SK-N-SH (cell line): ENCODE data around the gene MEIS1.
A peak's percentile ranks its signal among the peaks of the same experiment; 100 is the strongest.

Experiments used
- CHD2 ChIP-seq: fragments of 150-350 bp; IDR thresholded peaks from 2 replicates; pipeline ENCODE4 v1.6.1; 2018; ENCODE audit warnings: low read length; ENCODE audit not compliant: partially characterized antibody
- CTCF ChIP-seq: fragments of 200-600 bp; sonication (generic); IDR thresholded peaks from 2 replicates; pipeline ENCODE4 v1.6.1; 2017; ENCODE audit warnings: antibody characterized with exemption, mild to moderate bottlenecking, moderate library complexity
- ELF1 ChIP-seq: IDR thresholded peaks from 2 replicates; pipeline ENCODE4 v1.4.0; 2012
- FOXJ3 ChIP-seq: sonication (generic); formaldehyde crosslinking; IDR thresholded peaks from 2 replicates; pipeline ENCODE4 v1.5.1; 2020; ENCODE audit warnings: mild to moderate bottlenecking, missing genetic modification reagents
- IRF3 ChIP-seq: fragments of 150-350 bp; IDR thresholded peaks from 2 replicates; pipeline ENCODE4 v1.6.1; 2016; ENCODE audit warnings: mild to moderate bottlenecking, low read depth, low read length
- JUND ChIP-seq: IDR thresholded peaks from 2 replicates; pipeline ENCODE4 v1.4.0; 2012
- MAX ChIP-seq: IDR thresholded peaks from 2 replicates; pipeline ENCODE4 v1.4.0; 2012; ENCODE audit warnings: low read depth
- POLR2AphosphoS5 ChIP-seq: IDR thresholded peaks from 2 replicates; pipeline ENCODE4 v1.6.1; 2012; ENCODE audit warnings: low read depth, low read length
- RAD21 ChIP-seq: IDR thresholded peaks from 2 replicates; pipeline ENCODE4 v1.6.1; 2012; ENCODE audit warnings: mild to moderate bottlenecking, low read length
- RFX5 ChIP-seq: IDR thresholded peaks from 2 replicates; pipeline ENCODE4 v1.6.1; 2012; ENCODE audit warnings: mild to moderate bottlenecking, improper control_type of control experiment, low read length
- USF1 ChIP-seq: IDR thresholded peaks from 2 replicates; pipeline ENCODE4 v1.4.0; 2012; ENCODE audit warnings: low read depth, borderline replicate concordance
- YY1 ChIP-seq: IDR thresholded peaks from 2 replicates; pipeline ENCODE4 v1.4.0; 2012; ENCODE audit warnings: low read depth, mild to moderate bottlenecking
- ZBTB33 ChIP-seq: IDR thresholded peaks from 2 replicates; pipeline ENCODE4 v1.4.0; 2012; ENCODE audit warnings: low read depth, borderline replicate concordance

- peak; percentile 29 for TF ChIP-seq CTCF
- no peak for TF ChIP-seq RAD21
- TF ChIP-seq POLR2AphosphoS5: no peak
- TF ChIP-seq YY1: no peak
- TF ChIP-seq RFX5: no peak
- TF ChIP-seq ZBTB33: no peak
- no peak for TF ChIP-seq JUND
- TF ChIP-seq USF1: no peak
- no peak for TF ChIP-seq IRF3
- TF ChIP-seq ELF1: no peak
- no peak for TF ChIP-seq MAX
- TF ChIP-seq CHD2: no peak
- no peak for TF ChIP-seq FOXJ3 (CRISPR knock-in tag)
Measured at GRCh38 chr2:66495788-66496640, 61.1 kb downstream of the MEIS1 start.
